H1 (cell line): ENCODE measurements around the gene SNRNP200. TPM values are rescaled to one million over a fixed set of nuclear protein-coding genes. Genes with fewer than 3 reads are reported as not detected.

ENCODE experiments used
- CTCF ChIA-PET: fragments of 300-600 bp; sonication (Branson Sonifier 250); formaldehyde crosslinking; loops from one replicate; lab custom pipeline; 2021; ENCODE audit not compliant: partially characterized antibody; lab: Charles Lee
- POLR2A ChIA-PET: fragments of 300-600 bp; sonication (Branson Sonifier 250); formaldehyde crosslinking; loops from one replicate; lab custom pipeline; 2021; ENCODE audit warnings: inconsistent platforms; ENCODE audit not compliant: partially characterized antibody; lab: Charles Lee
- DNase-seq, 2 experiments: peaks; one replicate each; pipeline versions ENCODE4 v3.0.0 to v3.0.0-alpha.2; 2010 to 2022; ENCODE audit warnings: low spot score in 2 of 2, low read depth in 1 of 2, mixed read lengths in 1 of 2
- FAIRE-seq: peaks from 2 replicates; lab custom pipeline; 2011; peaks lifted over from hg19 to GRCh38; lab: Jason Lieb, UNC
- H2AFZ ChIP-seq: 2 replicates; pipeline ENCODE4 v1.8.1; 2012; ENCODE audit warnings: low read length, inconsistent platforms
- H2AK5ac ChIP-seq: 2 replicates; pipeline ENCODE4 v1.6.1; 2013; ENCODE audit warnings: low read depth, low read length
- H2BK120ac ChIP-seq: replicated peaks from 2 replicates; pipeline ENCODE3; 2013; ENCODE audit warnings: low read depth, low read length, inconsistent platforms
- H2BK12ac ChIP-seq: 2 replicates; pipeline ENCODE4 v1.6.1; 2013; ENCODE audit warnings: low read depth, low read length
- H2BK15ac ChIP-seq: 2 replicates; pipeline ENCODE4 v1.6.1; 2013; ENCODE audit warnings: low read length
- H2BK20ac ChIP-seq: 2 replicates; pipeline ENCODE4 v1.6.1; 2013; ENCODE audit warnings: low read length
- H2BK5ac ChIP-seq: 2 replicates; pipeline ENCODE4 v1.6.1; 2013; ENCODE audit warnings: low read depth, low read length
- H3K14ac ChIP-seq: 2 replicates; pipeline ENCODE4 v1.6.1; 2013; ENCODE audit warnings: inconsistent platforms; ENCODE audit not compliant: insufficient read length
- H3K18ac ChIP-seq: 2 replicates; pipeline ENCODE4 v1.6.1; 2013; ENCODE audit warnings: low read length; ENCODE audit errors: extremely low read depth
- H3K23ac ChIP-seq: 2 replicates; pipeline ENCODE4 v1.6.1; 2013; ENCODE audit warnings: inconsistent platforms; ENCODE audit not compliant: insufficient read length
- H3K23me2 ChIP-seq: 2 replicates; pipeline ENCODE4 v1.6.1; 2013; ENCODE audit warnings: low read depth, low read length
- H3K27ac ChIP-seq: 2 replicates; pipeline ENCODE4 v1.6.1; 2011; ENCODE audit warnings: low read depth, low read length, inconsistent platforms
- H3K27me3 ChIP-seq, 4 experiments: replicated peaks in 1 of 4; 1 replicate in 1 of 4; 2 replicates in 3 of 4; pipeline versions ENCODE4 v1.6.1 to v1.8.1; 2011 to 2013; ENCODE audit warnings: low read length in 3 of 4, mild to moderate bottlenecking in 3 of 4, inconsistent platforms in 2 of 4, mixed read lengths in 2 of 4, moderate library complexity in 1 of 4; ENCODE audit not compliant: control insufficient read depth in 3 of 4, insufficient read depth in 3 of 4; ENCODE audit errors: extremely low read depth in 1 of 4
- H3K36me3 ChIP-seq, 4 experiments: 2 replicates each; pipeline versions ENCODE4 v1.6.1 to v1.8.1; 2011 to 2013; ENCODE audit warnings: mild to moderate bottlenecking in 4 of 4, low read length in 3 of 4, moderate library complexity in 2 of 4, control low read depth in 1 of 4, inconsistent platforms in 1 of 4; ENCODE audit not compliant: insufficient read depth in 4 of 4, control insufficient read depth in 2 of 4
- H3K4ac ChIP-seq: replicated peaks from 2 replicates; pipeline ENCODE3; 2013; ENCODE audit warnings: low read length, low read depth, mixed read lengths, inconsistent platforms; ENCODE audit not compliant: insufficient read length
- H3K4me1 ChIP-seq, 4 experiments: replicated peaks in 1 of 4; 1 replicate in 1 of 4; 2 replicates in 3 of 4; pipeline versions ENCODE4 v1.6.1 to v1.8.1; 2011 to 2013; ENCODE audit warnings: low read length in 3 of 4, inconsistent platforms in 2 of 4, mixed read lengths in 1 of 4; ENCODE audit not compliant: insufficient read depth in 4 of 4, control insufficient read depth in 3 of 4
- H3K4me2 ChIP-seq, 2 experiments: 2 replicates each; pipeline versions ENCODE4 v1.6.1 to v1.8.1; 2011 to 2013; ENCODE audit warnings: low read depth in 2 of 2, low read length in 2 of 2, control low read depth in 1 of 2, inconsistent platforms in 1 of 2, mild to moderate bottlenecking in 1 of 2; ENCODE audit not compliant: insufficient read depth in 1 of 2
- H3K4me3 ChIP-seq, 4 experiments: fragments of 200-600, 300-600 bp in 1 of 4; sonication (generic), shearing (Covaris generic), sonication (Bioruptor Twin) in 1 of 4; 2 replicates each; pipeline versions ENCODE4 v1.5.1 to v1.8.1; 2011 to 2016; ENCODE audit warnings: low read length in 4 of 4, low read depth in 3 of 4, control low read depth in 2 of 4, inconsistent platforms in 2 of 4, mild to moderate bottlenecking in 2 of 4, mixed read lengths in 1 of 4, moderate library complexity in 1 of 4; ENCODE audit not compliant: insufficient read depth in 2 of 4; ENCODE audit errors: extremely low read depth in 1 of 4
- H3K56ac ChIP-seq: replicated peaks from 2 replicates; pipeline ENCODE3; 2013; ENCODE audit warnings: low read depth, mild to moderate bottlenecking, mixed read lengths, low read length, inconsistent platforms; ENCODE audit not compliant: insufficient read length
- H3K79me1 ChIP-seq: 2 replicates; pipeline ENCODE4 v1.6.1; 2013; ENCODE audit warnings: low read depth, low read length, control low read depth
- H3K79me2 ChIP-seq, 2 experiments: 2 replicates each; pipeline versions ENCODE4 v1.6.1 to v1.8.1; 2012 to 2013; ENCODE audit warnings: low read length in 2 of 2, mild to moderate bottlenecking in 2 of 2, inconsistent platforms in 1 of 2; ENCODE audit not compliant: insufficient read depth in 2 of 2, control insufficient read depth in 1 of 2
- H3K9ac ChIP-seq, 4 experiments: replicated peaks in 1 of 4; 1 replicate in 1 of 4; 2 replicates in 3 of 4; pipeline versions ENCODE4 v1.6.1 to v1.8.1; 2011 to 2013; ENCODE audit warnings: low read depth in 3 of 4, low read length in 3 of 4, control low read depth in 2 of 4, mild to moderate bottlenecking in 2 of 4, moderate library complexity in 2 of 4, inconsistent platforms in 1 of 4; ENCODE audit errors: extremely low read depth in 1 of 4
- H3K9me3 ChIP-seq, 2 experiments: 2 replicates each; pipeline versions ENCODE4 v1.6.1 to v1.8.1; 2012 to 2013; ENCODE audit warnings: mild to moderate bottlenecking in 2 of 2, moderate library complexity in 2 of 2, control low read depth in 1 of 2, inconsistent platforms in 1 of 2, low read depth in 1 of 2, low read length in 1 of 2, mixed read lengths in 1 of 2; ENCODE audit not compliant: insufficient read depth in 2 of 2
- H4K20me1 ChIP-seq, 2 experiments: replicated peaks in 1 of 2; 2 replicates each; pipeline versions ENCODE3 to v1.8.1; 2011 to 2013; ENCODE audit warnings: inconsistent platforms in 2 of 2, low read length in 2 of 2, mild to moderate bottlenecking in 1 of 2; ENCODE audit not compliant: insufficient read depth in 2 of 2, control insufficient read depth in 1 of 2
- H4K5ac ChIP-seq: 2 replicates; pipeline ENCODE4 v1.6.1; 2013; ENCODE audit warnings: low read length, low read depth, mixed read lengths, inconsistent platforms; ENCODE audit not compliant: insufficient read length
- H4K8ac ChIP-seq: 2 replicates; pipeline ENCODE4 v1.8.0; 2013; ENCODE audit warnings: mild to moderate bottlenecking, moderate library complexity, low read length, inconsistent platforms; ENCODE audit not compliant: insufficient read depth; ENCODE audit errors: extremely low read depth
- H4K91ac ChIP-seq: replicated peaks from 2 replicates; pipeline ENCODE3; 2013; ENCODE audit warnings: low read length, mixed read lengths, inconsistent platforms; ENCODE audit not compliant: insufficient read length
- SP2 ChIP-seq: IDR thresholded peaks from 2 replicates; pipeline ENCODE4 v1.6.1; 2012; ENCODE audit warnings: mild to moderate bottlenecking, low read length, inconsistent platforms
- WGBS, 2 experiments: shearing (Covaris generic) in 1 of 2; methylation state at CpG; one replicate each; pipeline versions ENCODE4 v1.1.6 to v1.1.7; 2013 to 2015; ENCODE audit warnings: low lambda C conversion rate in 2 of 2, mixed read lengths in 2 of 2, inconsistent platforms in 1 of 2, low coverage in 1 of 2, missing lambda C conversion rate in 1 of 2; ENCODE audit not compliant: insufficient replicate concordance in 2 of 2, insufficient coverage in 1 of 2, insufficient read length in 1 of 2; ENCODE audit errors: extremely low coverage in 1 of 2, missing lambda C conversion rate in 1 of 2; 5-methylcytosine and 5-hydroxymethylcytosine counted together
- polyA plus RNA-seq, 7 experiments: library from polyadenylated mRNA; depleted of rRNA in 3 of 7; stranded (reverse) in 5 of 7; unstranded in 2 of 7; fragments of >200 nt in 5 of 7; fragments of 200-250 nt in 2 of 7; gene quantifications; 1 replicate in 5 of 7; 2 replicates in 1 of 7; 4 replicates in 1 of 7; pipeline versions ENCODE4 v1.2.1 to v1.2.3, GENCODE V29; 2011 to 2013; ENCODE audit warnings: missing spikeins in 2 of 7, mixed read lengths in 2 of 7
- total RNA-seq: library from RNA; stranded (reverse); fragmentation: NEBNext Ultra II Directional; extraction: Animal tissue kit (Norgen Biotek cat#: 25700); gene quantifications from 2 replicates; pipeline ENCODE4 v1.2.1, GENCODE V29; 2021

Gene SNRNP200
- total and polyA plus RNA-seq, 2 of the 8 experiments (the other 6 are each of a cell fraction or from before 2014, with no cell fraction given), result 190 to 289 TPM

GRCh38 chr2:96261328-96262003, 43.9 kb downstream of the SNRNP200 start:
- POLR2A ChIA-PET, result interaction anchor here (1.6 to 3.8 kb wide), 3 partner anchors 10 to 53 kb away, joined by 3 to 16 read pairs (median 13); partner anchors contain the start of gene STARD7
- Histone ChIP-seq H2AFZ (no peak overlapping the region), H2AK5ac (no peak overlapping the region), H3K4me1 (peaks cover 0 to 9% (median 3%) of the 10 kb centered on the region in 4 experiments; a peak in 4 of 7 replicates), H3K4me2 (no peak overlapping the region), H2BK15ac (no peak overlapping the region), H2BK20ac (no peak overlapping the region), H3K79me2 (peaks cover 0 to 29% of the 10 kb centered on the region in 2 experiments; a peak in 3 of 4 replicates), H3K9me3 (no peaks in the 10 kb centered on the region), H2BK5ac (no peak overlapping the region), H3K14ac (no peak overlapping the region), H3K4ac (no peak overlapping the region), H3K36me3 (peaks cover 0 to 2% (median 0%) of the 10 kb centered on the region in 4 experiments; a peak in 1 of 8 replicates), H2BK120ac (no peak overlapping the region), H3K79me1 (peaks cover 28% of the 10 kb centered on the region), H3K23ac (no peak overlapping the region), H3K23me2 (peaks cover 8% of the 10 kb centered on the region; the same call in 1 of the 2 replicates), H3K27me3 (no peaks in the 10 kb centered on the region), H3K18ac (no peak overlapping the region), H3K4me3 (no peak overlapping the region), H3K27ac (no peak overlapping the region), H3K56ac (no peak overlapping the region), H4K5ac (no peak overlapping the region), H3K9ac (no peak overlapping the region), H4K8ac (no peak overlapping the region), H4K91ac (no peak overlapping the region), H4K20me1 (peaks cover 0 to 18% of the 10 kb centered on the region in 2 experiments), H2BK12ac (no peak overlapping the region)
- CTCF ChIA-PET, result interaction anchor here (0.8 to 2.5 kb wide), 20 partner anchors 8 to 252 kb away, joined by 3 to 11 read pairs (median 4); partner anchors contain the start of gene ASTL
- DNase-seq (no peak), FAIRE-seq (no peak)
- WGBS, 2 experiments, result 91% methylated on average over 6 of the region's 6 CpGs; no CpG with 5 or more reads in 1 of the 2 experiments
- TF ChIP-seq SP2, result no peak
